Activated gamma-delta T cell treated with anti-CD3 and anti-CD28 coated beads, Interleukin-2, amount 50 U/mL, for 16 hours (primary cell): ENCODE results near the gene RTN4R.
"Not testable (repeated sequence)": the region's sequence is repeated elsewhere in the genome, so short reads cannot be mapped to it uniquely, and the experiment has no call there.

Source experiments
- DNase-seq: peaks from one replicate; pipeline ENCODE4 v3.0.0-alpha.2; 2020; ENCODE audit warnings: low read depth

RTN4R gene

DNA sequence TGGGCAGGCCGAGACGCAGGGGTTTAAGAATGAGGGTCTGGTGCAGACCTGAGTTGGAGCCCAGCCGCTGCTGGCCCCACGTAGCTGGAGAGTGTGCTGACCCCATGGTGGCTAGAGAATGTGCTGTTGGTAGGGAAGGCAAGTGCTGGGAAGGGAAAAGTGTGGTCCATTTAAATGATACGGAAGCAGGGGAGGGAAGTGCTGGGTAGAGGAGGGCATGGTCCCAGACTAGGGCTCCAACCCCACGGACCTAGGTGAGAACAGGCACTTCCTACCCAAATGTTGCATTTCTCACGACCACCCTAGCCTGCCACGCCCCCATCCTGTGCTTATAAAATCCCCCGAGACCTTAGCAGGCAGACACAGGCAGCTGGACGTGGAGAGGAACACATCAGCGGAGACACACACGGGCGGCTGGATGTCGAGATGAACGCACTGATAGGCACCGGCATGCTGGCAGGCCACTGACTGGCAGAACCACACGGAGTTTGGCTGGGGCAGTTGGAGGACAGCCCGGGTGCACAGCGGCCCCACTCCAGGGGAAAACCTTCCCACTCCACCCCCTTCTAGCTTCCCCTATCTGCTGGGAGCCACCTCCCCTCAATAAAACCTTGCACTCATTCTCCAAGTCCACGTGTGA, 18.8 kb upstream of the RTN4R start:
- not testable (repeated sequence) for DNase-seq

DNA sequence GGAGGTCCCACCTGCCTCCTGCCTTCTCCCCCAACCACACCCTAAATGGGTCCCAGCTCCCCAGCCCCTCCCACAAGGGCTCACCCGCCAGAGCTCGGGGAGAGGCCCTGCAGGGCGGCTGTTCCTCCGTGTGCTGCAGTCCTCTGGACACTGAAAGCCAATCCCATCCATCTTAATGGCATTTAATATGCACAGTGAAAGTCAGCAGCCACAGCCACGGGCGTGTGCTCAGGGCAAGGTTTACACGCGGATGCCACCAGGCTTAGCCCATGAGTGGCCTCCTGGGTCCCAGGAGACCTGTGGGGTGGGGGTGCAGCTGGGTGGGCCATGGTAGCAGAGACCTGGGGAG, 18.2 kb upstream of the RTN4R start:
- DNase-seq, result not testable (repeated sequence)

DNA sequence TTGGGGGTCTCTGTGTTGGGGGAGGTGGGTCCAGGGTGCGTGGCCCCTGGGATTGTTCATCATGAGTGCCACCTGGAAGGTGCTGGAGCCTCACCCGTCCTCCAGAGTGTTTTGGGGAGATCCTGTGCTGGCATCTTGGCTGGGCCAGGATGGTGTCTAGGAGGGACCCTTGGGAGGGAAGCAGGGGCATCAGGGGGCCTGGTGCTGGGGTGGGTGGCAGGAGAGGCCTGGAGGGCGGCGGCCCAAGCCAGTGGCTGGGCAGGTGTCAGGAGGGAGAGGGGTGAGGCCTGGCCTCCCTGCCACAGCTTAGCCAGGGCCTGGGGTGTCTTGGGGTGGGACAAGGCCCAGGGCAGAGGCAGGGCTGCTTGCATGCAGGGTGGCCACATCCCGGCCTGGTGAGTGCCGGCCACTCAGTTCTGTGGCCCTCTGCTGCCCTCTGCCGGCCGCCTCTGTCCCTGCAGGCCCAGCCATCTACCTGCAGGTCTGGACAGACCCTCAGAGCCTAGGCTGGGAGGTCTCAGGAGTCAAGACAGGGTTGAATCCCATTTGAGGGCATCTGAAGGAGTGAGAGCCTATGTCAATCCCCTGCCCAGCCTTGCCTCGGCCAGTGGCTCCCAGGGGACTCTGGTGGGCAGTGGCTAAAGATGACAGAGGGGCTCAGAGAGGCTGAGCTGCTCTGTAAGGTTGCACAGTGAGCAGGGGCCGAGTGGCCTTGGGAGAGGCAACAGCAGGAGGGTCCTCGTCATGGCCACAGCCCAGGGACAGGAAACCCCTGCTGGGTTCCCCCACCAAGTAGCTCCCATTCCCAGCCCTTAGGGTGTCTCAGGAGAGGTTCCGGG, 17.6 kb upstream of the RTN4R start:
- peak; percentile 68 for DNase-seq

DNA sequence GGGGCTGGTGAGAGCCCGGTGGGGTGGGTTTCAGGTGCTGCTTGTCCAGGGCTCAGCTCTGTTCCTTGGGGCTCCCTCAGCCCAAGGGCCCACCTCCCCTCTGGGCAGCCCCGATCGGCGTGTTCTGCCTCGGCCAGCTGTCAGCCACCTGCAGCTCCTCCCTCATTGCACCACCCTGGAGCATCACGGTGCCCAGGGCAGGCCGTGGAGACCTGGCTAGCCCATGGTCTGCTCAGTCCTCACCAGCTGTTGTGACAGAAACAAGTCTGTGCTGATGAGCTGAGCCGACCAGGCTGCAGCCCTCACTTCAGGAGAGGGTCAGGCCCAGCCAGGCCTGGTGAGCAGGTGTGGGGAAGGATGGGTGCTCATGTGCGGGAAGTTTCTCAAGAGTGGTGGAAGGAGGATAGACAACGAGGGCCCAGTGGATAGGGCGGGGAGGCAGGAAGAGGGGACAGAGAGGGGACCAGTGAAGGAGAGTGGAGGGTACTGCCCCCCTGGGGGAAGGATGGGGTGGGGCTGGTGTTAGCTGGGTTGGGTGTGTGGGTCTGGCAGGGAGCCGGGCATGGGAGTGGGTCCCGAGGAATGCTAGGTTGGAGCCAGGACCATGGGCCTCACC, 16.5 kb upstream of the RTN4R start:
- no peak for DNase-seq

DNA sequence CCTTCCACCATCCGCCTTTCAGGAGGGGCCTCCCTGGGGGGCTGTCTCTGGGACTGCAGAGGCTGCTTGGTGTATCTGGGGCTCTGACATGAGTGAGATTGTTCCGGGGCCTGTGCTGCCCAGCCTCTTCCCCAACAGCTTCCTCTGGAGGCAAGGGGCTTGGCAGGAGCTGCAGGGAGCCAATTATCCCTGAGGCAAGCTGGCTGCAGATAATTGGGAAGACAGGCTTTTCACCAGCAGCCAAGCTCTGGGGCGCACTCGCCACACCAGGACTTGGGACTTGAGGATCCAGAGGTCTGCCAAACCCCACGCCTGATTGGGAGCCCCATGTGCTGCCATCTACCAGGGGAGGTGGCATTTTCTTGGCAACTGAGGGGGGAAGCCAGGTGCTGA, 15.6 kb upstream of the RTN4R start:
- no peak for DNase-seq

DNA sequence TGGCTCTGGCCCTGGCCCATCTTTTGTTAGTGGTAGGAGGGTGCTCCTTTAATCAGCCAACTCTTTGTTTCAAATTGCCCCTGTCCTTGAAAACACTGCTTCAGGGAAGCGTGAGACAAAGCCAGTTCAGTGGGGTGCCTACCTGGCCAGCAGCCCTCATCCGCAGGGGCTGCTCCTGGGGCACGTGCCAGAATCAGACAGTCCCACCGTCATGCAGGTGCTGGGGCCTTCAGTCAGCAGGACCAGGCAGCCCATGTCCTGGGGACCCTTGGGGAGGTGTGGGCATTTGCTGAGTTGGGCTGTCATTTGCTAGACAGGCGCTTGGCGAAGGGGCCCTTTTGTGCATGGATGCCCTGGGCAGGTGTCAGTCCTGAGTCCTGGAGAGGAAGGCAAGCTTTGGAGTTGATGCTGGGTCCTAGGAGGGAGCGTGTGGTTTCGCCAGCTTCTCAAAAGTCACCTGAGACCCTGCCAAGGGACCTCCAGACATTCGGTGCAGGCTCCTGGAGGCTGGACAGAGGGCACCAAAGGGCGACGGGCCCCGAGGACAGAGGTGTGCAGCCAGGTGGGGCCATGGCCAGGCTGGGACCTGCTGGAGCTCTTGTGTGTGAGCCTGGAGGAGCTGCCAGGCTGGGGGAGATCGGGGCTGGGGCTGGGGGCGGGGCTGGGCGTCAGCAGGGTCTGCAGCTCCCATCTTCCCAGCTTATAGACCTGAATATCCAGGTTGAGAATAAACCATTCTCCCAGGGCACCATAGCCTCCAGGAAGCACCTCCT, 15.0 kb upstream of the RTN4R start:
- DNase-seq, result no peak

DNA sequence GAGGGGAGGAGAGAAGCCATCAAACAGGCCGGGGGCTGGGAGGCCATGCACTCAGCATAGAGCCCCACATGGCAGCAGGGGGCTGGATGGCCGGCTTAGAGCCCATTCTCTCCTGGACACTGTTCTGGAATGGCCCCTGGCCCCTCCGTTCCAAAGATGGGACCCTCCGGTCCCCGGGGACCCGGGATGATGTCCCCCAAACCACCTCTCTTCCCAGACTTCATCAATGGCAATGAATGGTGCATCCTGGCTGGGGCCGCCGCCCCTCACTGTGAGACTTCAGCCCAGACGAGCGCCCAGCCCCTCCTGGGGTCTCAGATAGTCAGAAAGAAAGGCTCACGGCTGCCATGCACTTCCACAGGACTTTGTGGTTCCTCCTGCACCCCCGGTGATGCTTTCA, 13.8 kb upstream of the RTN4R start:
- no peak for DNase-seq

DNA sequence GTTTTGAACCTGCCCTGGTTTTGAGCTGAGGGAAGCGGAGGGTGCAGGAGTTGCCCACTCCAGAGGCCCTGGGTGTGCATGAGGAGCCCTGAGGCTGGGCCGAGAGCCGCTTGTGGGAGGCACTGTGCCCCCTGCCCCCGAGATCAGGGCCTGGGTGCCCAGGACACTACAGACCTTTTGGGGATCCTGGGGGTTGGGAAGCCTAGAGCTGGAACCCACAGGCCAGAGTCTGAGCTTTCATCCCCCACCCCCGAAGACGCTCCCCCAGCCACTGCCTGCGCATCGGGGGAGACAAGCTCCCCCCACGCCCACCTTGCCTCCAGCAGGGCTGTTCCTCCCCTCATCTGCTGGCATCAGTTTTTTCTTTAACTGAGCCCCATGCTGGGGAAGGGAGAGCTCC, 13.4 kb upstream of the RTN4R start:
- DNase-seq, result not testable (repeated sequence)

DNA sequence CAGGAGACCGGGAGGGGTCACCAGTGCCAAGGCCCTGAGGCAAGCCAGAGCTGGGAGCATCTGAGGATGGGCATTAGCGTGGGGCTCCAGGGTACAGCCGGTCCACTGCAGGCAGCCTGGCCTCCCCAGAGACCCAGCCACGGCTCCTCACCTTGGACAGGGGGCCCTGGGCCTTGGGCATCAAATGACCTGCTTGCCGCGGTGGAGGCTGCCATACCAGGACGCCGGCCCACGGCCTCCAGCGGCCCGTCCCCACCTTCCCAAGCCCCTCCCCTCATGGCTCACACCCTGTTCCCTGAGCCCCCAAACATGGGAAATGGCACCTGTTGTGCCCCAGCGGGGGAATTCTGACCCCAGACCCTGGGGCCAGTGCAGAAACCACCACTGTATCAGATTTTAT, 12.7 kb upstream of the RTN4R start:
- no peak for DNase-seq

DNA sequence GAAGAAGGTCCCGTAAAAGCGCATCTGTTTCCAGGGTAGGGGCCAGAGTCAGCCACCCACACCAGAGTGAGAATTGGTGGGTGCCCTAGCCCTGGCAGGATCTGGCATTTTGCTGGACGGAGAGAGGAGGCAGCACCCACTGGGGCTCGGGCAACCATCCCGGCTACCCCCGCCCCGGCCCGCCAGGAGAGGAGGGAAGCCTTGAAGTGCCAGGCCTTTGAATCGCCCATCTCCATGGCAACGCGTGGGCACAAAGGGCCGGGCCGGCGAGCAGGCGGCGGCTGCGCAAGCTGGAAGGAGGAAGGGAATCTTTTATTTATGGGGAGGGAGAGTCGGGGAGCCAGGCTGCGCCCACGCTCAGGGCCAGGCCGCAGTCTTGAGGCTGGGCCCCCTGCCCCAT, 12.0 kb upstream of the RTN4R start:
- not testable (repeated sequence) for DNase-seq

DNA sequence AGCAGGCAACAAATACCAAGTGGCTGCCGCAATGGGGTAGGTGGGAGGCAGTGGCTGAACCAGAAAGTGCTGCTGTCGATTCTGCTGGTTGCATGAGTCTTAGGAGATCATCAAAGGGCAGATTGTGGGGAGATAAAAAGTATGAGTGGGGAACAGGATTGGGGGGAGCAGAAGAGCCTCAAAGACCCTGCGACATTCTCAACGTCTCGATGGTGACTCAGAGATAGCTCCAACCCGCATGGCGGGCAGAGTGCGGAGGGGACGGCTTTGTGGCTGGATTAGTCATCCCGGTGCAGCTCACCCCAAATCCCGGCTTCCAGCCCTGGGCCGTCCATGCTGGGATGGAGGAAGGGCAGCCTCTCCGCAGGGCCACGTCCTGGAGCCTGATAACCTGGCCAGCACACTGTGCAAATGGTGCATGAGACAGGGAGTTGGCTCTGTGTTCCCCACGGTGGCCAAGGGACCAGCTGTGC, 11.6 kb upstream of the RTN4R start:
- DNase-seq, result no peak

DNA sequence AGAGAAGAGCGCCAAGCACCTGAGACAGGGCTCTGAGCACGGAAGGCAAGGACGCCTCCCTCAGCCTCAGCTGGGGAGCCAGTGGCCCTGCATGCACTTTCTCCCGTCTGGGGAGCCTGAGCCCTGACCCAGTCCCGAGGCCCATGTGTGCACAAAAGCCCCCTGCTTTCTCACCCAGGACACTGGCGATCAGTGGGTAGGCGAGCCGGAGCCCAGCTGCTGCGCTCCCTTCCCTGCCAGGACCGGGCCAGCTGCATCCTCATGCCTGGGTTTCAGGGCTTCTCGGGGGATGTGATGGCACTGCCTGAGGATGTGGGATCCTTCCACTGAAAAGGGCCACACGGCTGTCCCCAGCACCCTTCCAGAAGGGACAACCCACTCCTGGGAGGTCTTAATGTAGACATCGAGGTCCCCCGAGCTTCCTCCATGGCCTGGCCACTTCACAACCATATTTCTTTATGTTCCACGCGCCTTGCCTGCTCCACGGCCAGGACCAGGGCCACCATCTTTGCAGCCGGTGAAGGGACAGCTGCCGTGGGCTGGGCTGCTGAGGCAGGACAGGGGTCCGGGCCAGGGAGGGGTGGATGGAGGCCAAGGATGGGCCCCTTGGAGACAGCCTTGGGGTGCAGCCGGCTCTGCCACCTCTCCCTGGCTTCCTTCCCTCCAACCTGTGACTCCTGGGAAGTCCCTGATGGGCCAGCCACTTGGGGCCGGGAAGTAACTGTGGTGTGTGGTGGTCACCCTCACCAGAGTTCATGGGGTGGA, 10.8 kb upstream of the RTN4R start:
- DNase-seq, result not testable (repeated sequence)

DNA sequence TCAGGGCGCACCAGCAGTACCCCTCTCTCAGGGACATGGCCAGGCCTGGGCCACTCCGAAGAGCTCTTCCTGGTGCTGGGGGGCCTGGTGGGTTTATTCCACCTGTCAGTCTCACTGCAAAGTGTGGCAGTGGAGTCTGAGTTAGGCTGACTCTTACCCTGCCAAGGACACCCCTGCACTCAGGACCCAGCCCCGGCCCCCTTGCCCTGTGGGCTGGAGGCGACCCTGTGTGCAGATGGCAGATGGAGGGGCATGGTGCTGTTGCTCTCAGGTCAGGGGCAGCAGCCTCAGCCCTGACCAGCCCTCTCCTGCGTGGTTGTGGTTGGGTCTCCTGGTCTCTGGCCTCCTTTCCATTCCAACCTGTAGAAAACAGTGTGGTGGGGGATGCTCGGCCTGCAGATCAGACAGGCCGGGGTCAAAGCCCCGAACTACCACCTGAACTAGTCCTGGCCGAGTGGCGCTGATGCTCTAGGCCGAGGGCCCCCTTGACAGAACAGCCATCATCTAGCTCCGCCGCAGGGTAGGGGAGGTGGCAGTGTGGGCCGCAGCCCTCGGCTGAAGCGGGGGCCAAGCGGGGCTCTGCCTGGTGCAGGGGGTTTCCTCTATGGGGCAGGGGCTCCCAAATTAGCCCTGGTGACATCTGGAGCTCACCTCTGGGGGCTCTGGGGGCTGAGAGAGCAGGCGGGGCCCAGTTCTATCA, 10.0 kb upstream of the RTN4R start:
- not testable (repeated sequence) for DNase-seq

DNA sequence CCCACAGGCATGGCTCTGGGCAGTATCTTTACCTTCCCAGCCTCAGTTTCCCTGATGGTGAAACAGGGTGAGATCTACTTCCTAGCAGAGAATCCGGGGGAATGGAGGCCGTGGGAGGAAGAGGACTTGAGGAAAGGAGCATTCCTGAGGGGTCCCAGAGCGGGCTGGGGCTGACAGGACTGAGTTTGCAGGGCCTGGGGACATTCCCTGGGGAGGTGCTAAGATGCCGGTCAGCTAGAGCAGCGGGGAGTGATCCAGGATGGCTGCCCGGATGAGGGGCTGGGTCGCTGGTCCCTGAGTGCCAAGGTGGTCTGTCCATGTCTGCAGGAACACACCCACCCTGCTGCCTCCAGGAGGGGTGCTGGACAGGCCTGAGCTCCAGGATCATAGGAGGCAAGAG, 8.3 kb upstream of the RTN4R start:
- DNase-seq, result no peak

DNA sequence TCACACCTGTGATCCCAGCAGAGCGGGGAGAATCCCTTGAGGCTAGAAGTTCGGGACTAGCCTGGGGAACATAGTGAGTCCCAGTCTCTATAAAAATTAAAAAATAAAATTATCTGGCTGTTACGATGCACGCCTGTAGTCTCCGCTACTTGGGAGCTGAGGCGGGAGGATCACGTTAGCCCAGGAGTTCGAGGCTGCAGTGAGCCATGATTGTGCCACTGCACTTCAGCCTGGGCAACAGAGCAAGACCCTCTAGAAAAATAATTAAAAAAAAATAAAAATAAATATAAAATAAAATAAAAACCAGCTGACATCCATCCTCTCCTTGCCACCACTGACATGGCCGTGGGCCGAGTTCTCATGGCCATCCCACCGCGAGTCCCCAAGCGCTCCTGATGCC, 7.7 kb upstream of the RTN4R start:
- no peak for DNase-seq

DNA sequence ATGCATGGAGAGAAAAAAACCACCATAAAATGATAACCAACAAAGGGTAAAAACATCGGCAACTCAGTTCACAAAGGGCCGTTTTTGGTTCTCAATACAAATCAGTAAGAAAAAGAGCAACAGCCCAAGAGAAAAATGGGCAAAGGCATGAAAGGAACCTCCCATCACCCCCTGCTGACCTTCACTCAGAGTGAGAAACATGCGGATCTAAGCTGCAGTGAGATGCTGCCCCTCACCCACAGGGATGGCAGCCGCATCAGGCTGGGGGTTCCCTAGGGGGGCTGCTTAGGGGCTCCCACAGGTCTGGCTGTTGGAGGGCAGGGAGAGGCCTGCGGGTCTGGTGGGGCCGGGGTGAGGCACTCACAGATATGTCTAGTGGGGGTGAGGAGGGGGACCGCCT, 7.2 kb upstream of the RTN4R start:
- not testable (repeated sequence) for DNase-seq

DNA sequence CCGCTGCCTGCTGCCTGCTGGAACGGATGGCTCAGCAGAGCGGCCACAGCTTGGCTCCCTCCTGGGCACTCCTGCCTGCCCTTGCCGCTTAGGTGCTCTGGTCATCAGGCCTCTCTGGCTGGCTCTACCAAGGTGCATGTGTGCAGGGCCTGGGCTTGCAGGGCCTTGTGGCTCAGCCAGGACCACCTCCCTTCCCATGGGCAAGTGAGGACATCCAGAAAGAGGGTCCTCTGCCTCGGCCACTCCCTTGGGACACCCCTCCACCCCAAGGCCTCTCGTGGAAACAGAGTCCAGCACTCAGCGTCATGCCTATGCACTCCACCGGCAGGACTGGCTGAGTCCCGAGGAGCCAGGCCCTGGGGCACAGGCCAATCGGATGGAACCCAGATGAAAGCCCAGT, 6.3 kb upstream of the RTN4R start:
- DNase-seq, result not testable (repeated sequence)

DNA sequence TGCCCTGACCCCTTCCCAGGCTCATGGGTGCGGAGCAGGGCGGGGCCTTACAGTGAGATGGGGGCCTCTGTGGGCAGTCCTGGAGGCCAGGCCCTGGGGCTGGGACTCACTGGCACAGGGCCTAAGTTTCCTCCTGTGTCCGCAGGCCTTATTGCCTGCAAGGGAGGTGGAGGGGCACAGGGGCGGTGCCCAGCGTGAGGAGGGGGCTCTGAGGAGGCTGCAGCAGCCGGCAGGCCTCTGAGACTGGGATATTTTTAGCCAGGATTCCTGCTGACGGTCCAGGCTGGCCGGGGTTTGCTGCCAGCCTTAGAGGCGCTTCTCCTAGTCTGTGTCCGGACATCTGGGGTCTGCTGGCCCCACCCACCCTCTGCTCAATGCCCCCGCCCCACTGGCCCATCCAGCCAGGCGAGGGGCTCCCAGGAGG, 5.7 kb upstream of the RTN4R start:
- no peak for DNase-seq

DNA sequence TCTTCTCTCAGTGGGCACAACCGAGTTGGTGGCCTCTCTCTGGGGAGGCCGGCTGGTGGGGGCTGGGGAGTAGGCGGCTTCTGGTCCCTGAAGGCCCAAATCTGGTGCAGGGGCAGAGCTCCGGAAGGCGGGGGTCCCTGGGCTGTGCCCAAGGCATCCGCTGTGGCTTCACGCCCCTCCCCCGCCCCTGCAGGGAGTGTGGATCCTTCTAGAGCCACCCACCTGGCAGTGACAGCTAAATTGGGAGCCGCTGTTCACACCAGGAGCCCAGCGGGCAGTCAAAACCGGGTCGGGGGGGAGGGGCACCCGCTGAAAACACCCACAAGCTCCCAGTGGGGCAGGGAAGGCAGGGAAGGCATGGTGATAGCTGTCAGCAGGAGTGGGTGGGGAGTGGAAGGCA, 4.6 kb upstream of the RTN4R start:
- no peak for DNase-seq

DNA sequence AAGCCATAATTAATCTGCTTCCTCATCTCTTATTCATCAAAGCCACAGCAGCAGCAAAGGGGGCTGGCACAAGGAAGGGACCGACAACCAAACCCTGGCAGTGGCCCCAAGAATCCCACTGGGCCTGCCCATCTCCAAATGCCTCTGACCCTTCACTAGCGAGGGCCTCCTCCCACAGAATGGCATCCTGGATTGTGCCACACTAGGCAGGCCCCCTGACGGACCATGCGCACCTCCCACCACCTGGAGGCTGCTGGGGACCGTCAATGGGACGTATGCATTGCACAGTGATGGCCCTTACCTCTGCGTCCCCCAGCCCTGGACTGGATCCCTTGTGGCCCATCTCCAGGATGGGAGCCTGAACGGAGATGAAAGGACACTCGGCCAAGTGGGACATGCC, 4.1 kb upstream of the RTN4R start:
- no peak for DNase-seq
